Measurements from ENCODE around the gene MMP17.

MMP17 gene

DNA sequence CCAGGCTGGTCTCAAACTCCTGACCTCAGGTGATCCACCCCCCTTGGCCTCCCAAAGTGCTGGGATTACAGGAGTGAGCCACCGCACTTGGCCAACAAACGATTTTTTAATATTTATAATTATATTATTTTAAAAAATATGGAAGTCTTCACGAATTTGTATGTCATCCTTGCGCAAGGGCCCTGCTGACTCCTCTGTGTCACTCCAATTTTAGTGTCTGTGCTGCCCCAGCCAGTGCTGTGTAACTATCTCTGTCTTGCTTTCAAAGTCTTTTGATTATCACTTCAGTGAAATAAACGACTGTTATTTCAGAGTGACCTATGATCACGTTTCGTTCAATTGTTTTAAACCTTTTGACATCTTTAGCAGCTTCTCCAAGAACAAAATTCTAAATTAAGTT, 13.1 kb upstream of the MMP17 start:
- Histone ChIP-seq H3K4me1 (ENCODE audit: control insufficient read depth, insufficient read depth, low read depth, low read length) (no peaks in the 10 kb centered on the region), H3K27me3 (ENCODE audit: control insufficient read depth in 1 of 2, insufficient read depth in 1 of 2, low read length in 2 of 2) (peaks cover 0 to 4% of the 10 kb centered on the region in 2 experiments), H2AK5ac (ENCODE audit: low read length, severe bottlenecking) (no peak overlapping the region), H3K4ac (ENCODE audit: low read depth in 1 of 2, low read length in 2 of 2) (no peak overlapping the region), H3K9ac (ENCODE audit: low read length) (no peak overlapping the region), H3K14ac (ENCODE audit: low read length in 2 of 2) (no peak overlapping the region), H2BK5ac (ENCODE audit: low read depth, low read length, poor library complexity, severe bottlenecking) (no peak overlapping the region), H4K91ac (ENCODE audit: low read length) (no peak overlapping the region), H2BK12ac (ENCODE audit: low read length in 2 of 2) (no peak overlapping the region), H3K4me3 (ENCODE audit: insufficient read depth in 1 of 2, low read depth in 1 of 2, low read length in 2 of 2) (no peak overlapping the region), H3K18ac (ENCODE audit: low read depth in 1 of 2, low read length in 2 of 2) (no peak overlapping the region), H3K36me3 (ENCODE audit: control insufficient read depth in 1 of 2, insufficient read depth in 2 of 2, low read depth in 1 of 2, low read length in 2 of 2) (no peaks in the 10 kb centered on the region), H3K27ac (ENCODE audit: low read length, poor library complexity, severe bottlenecking) (no peak overlapping the region), H3K9me3 (ENCODE audit: control insufficient read depth, low read length) (no peaks in the 10 kb centered on the region), H2BK120ac (ENCODE audit: low read depth, low read length) (no peak overlapping the region), H3K23ac (ENCODE audit: low read length in 2 of 2) (no peak overlapping the region), H2AFZ (ENCODE audit: low read depth, low read length) (no peak overlapping the region), H2BK15ac (ENCODE audit: low read depth, poor library complexity, severe bottlenecking) (no peak overlapping the region), H3K79me1 (replicated peaks; ENCODE audit: low read length, poor library complexity, severe bottlenecking) (no peaks in the 10 kb centered on the region), H4K8ac (ENCODE audit: low read length) (no peak overlapping the region), H3K4me2 (ENCODE audit: low read length, poor library complexity, severe bottlenecking) (no peak overlapping the region)
- no peak for DNase-seq
- 91% methylated on average over 5 of the region's 7 CpGs for WGBS

GRCh38 chr12:131816495-131816894, 11.7 kb upstream of the MMP17 start:
- no peaks in the 10 kb centered on the region for H3K4me1 ChIP-seq (ENCODE audit: control insufficient read depth, insufficient read depth, low read depth, low read length)
- H3K4me3 ChIP-seq (ENCODE audit: insufficient read depth in 1 of 2, low read depth in 1 of 2, low read length in 2 of 2), result no peak overlapping the region
- no peak overlapping the region for H3K4me2 ChIP-seq (ENCODE audit: low read length, poor library complexity, severe bottlenecking)
- H2AFZ ChIP-seq (ENCODE audit: low read depth, low read length), result no peak overlapping the region
- H3K9me3 ChIP-seq (ENCODE audit: control insufficient read depth, low read length), result no peaks in the 10 kb centered on the region
- no peaks in the 10 kb centered on the region for H3K36me3 ChIP-seq (ENCODE audit: control insufficient read depth in 1 of 2, insufficient read depth in 2 of 2, low read depth in 1 of 2, low read length in 2 of 2)
- no peak overlapping the region for H3K27ac ChIP-seq (ENCODE audit: low read length, poor library complexity, severe bottlenecking)
- no peak overlapping the region for H3K18ac ChIP-seq (ENCODE audit: low read depth in 1 of 2, low read length in 2 of 2)
- no peaks in the 10 kb centered on the region for H3K27me3 ChIP-seq (ENCODE audit: control insufficient read depth in 1 of 2, insufficient read depth in 1 of 2, low read length in 2 of 2)
- no peak overlapping the region for H2BK5ac ChIP-seq (ENCODE audit: low read depth, low read length, poor library complexity, severe bottlenecking)
- peak overlapping the region; percentile 40 for H3K9ac ChIP-seq (ENCODE audit: low read length)
- no peak overlapping the region for H2BK120ac ChIP-seq (ENCODE audit: low read depth, low read length)
- H3K14ac ChIP-seq (ENCODE audit: low read length in 2 of 2), result no peak overlapping the region
- no peak overlapping the region for H3K23ac ChIP-seq (ENCODE audit: low read length in 2 of 2)
- H3K79me1 ChIP-seq (replicated peaks; ENCODE audit: low read length, poor library complexity, severe bottlenecking), result no peaks in the 10 kb centered on the region
- no peak overlapping the region for H2BK12ac ChIP-seq (ENCODE audit: low read length in 2 of 2)
- no peak overlapping the region for H4K8ac ChIP-seq (ENCODE audit: low read length)
- DNase-seq, result no peak
- no peak overlapping the region for H2BK15ac ChIP-seq (ENCODE audit: low read depth, poor library complexity, severe bottlenecking)
- WGBS, result 90% methylated on average over 2 of the region's 5 CpGs
- no peak overlapping the region for H2AK5ac ChIP-seq (ENCODE audit: low read length, severe bottlenecking)
- no peak overlapping the region for H3K4ac ChIP-seq (ENCODE audit: low read depth in 1 of 2, low read length in 2 of 2)
- no peak overlapping the region for H4K91ac ChIP-seq (ENCODE audit: low read length)

GRCh38 chr12:131817241-131817640, 11.0 kb upstream of the MMP17 start:
- H3K4ac ChIP-seq (ENCODE audit: low read depth in 1 of 2, low read length in 2 of 2), result no peak overlapping the region
- H3K14ac ChIP-seq (ENCODE audit: low read length in 2 of 2), result no peak overlapping the region
- no peak overlapping the region for H3K9ac ChIP-seq (ENCODE audit: low read length)
- whole genome bisulfite sequencing, result 89% methylated on average over 19 of the region's 19 CpGs
- no peak overlapping the region for H2AFZ ChIP-seq (ENCODE audit: low read depth, low read length)
- H2AK5ac ChIP-seq (ENCODE audit: low read length, severe bottlenecking), result no peak overlapping the region
- H2BK120ac ChIP-seq (ENCODE audit: low read depth, low read length), result no peak overlapping the region
- H3K79me1 ChIP-seq (replicated peaks; ENCODE audit: low read length, poor library complexity, severe bottlenecking), result no peaks in the 10 kb centered on the region
- no peak overlapping the region for H3K27ac ChIP-seq (ENCODE audit: low read length, poor library complexity, severe bottlenecking)
- H3K4me3 ChIP-seq (ENCODE audit: insufficient read depth in 1 of 2, low read depth in 1 of 2, low read length in 2 of 2), result no peak overlapping the region
- no peak overlapping the region for H2BK15ac ChIP-seq (ENCODE audit: low read depth, poor library complexity, severe bottlenecking)
- H3K4me2 ChIP-seq (ENCODE audit: low read length, poor library complexity, severe bottlenecking), result no peak overlapping the region
- H3K27me3 ChIP-seq (ENCODE audit: control insufficient read depth in 1 of 2, insufficient read depth in 1 of 2, low read length in 2 of 2), result no peaks in the 10 kb centered on the region
- no peak for DNase-seq
- no peak overlapping the region for H2BK5ac ChIP-seq (ENCODE audit: low read depth, low read length, poor library complexity, severe bottlenecking)
- no peaks in the 10 kb centered on the region for H3K36me3 ChIP-seq (ENCODE audit: control insufficient read depth in 1 of 2, insufficient read depth in 2 of 2, low read depth in 1 of 2, low read length in 2 of 2)
- H3K18ac ChIP-seq (ENCODE audit: low read depth in 1 of 2, low read length in 2 of 2), result no peak overlapping the region
- H3K9me3 ChIP-seq (ENCODE audit: control insufficient read depth, low read length), result no peaks in the 10 kb centered on the region
- H2BK12ac ChIP-seq (ENCODE audit: low read length in 2 of 2), result no peak overlapping the region
- no peaks in the 10 kb centered on the region for H3K4me1 ChIP-seq (ENCODE audit: control insufficient read depth, insufficient read depth, low read depth, low read length)
- H3K23ac ChIP-seq (ENCODE audit: low read length in 2 of 2), result no peak overlapping the region
- H4K8ac ChIP-seq (ENCODE audit: low read length), result no peak overlapping the region
- no peak overlapping the region for H4K91ac ChIP-seq (ENCODE audit: low read length)

- H3K9me3 ChIP-seq (ENCODE audit: control insufficient read depth, low read length), result no peaks in the 10 kb centered on the region
- no peak overlapping the region for H2BK15ac ChIP-seq (ENCODE audit: low read depth, poor library complexity, severe bottlenecking)
- H3K4me3 ChIP-seq (ENCODE audit: insufficient read depth in 1 of 2, low read depth in 1 of 2, low read length in 2 of 2), result peak overlapping the region in 1 of 2 experiments; percentile 40
- H4K8ac ChIP-seq (ENCODE audit: low read length), result no peak overlapping the region
- no peak overlapping the region for H2BK5ac ChIP-seq (ENCODE audit: low read depth, low read length, poor library complexity, severe bottlenecking)
- H3K9ac ChIP-seq (ENCODE audit: low read length), result no peak overlapping the region
- no peak overlapping the region for H3K14ac ChIP-seq (ENCODE audit: low read length in 2 of 2)
- H3K4ac ChIP-seq (ENCODE audit: low read depth in 1 of 2, low read length in 2 of 2), result no peak overlapping the region
- H2AFZ ChIP-seq (ENCODE audit: low read depth, low read length), result no peak overlapping the region
- no peak overlapping the region for H3K27ac ChIP-seq (ENCODE audit: low read length, poor library complexity, severe bottlenecking)
- peaks cover 0 to 1% of the 10 kb centered on the region in 2 experiments for H3K27me3 ChIP-seq (ENCODE audit: control insufficient read depth in 1 of 2, insufficient read depth in 1 of 2, low read length in 2 of 2)
- no peak overlapping the region for H4K91ac ChIP-seq (ENCODE audit: low read length)
- H3K4me2 ChIP-seq (ENCODE audit: low read length, poor library complexity, severe bottlenecking), result no peak overlapping the region
- H3K18ac ChIP-seq (ENCODE audit: low read depth in 1 of 2, low read length in 2 of 2), result no peak overlapping the region
- H2AK5ac ChIP-seq (ENCODE audit: low read length, severe bottlenecking), result no peak overlapping the region
- 90% methylated on average over 30 of the region's 30 CpGs for WGBS
- no peak overlapping the region for H3K23ac ChIP-seq (ENCODE audit: low read length in 2 of 2)
- no peaks in the 10 kb centered on the region for H3K4me1 ChIP-seq (ENCODE audit: control insufficient read depth, insufficient read depth, low read depth, low read length)
- H3K79me1 ChIP-seq (replicated peaks; ENCODE audit: low read length, poor library complexity, severe bottlenecking), result no peaks in the 10 kb centered on the region
- no peak overlapping the region for H2BK12ac ChIP-seq (ENCODE audit: low read length in 2 of 2)
- DNase-seq, result no peak
- H3K36me3 ChIP-seq (ENCODE audit: control insufficient read depth in 1 of 2, insufficient read depth in 2 of 2, low read depth in 1 of 2, low read length in 2 of 2), result no peaks in the 10 kb centered on the region
- H2BK120ac ChIP-seq (ENCODE audit: low read depth, low read length), result no peak overlapping the region
Observed at GRCh38 chr12:131818821-131819585, 9.2 kb upstream of the MMP17 start.
